PC-9 (cell line): ENCODE measurements around the gene DIPK1B.

Experiments
- CTCF ChIP-seq: fragments of 200-600 bp; sonication (generic); conservative IDR thresholded peaks from 2 replicates; pipeline ENCODE4 v1.6.1; 2017; ENCODE audit warnings: mixed run types, antibody characterized with exemption, mild to moderate bottlenecking, moderate library complexity
- EZH2 ChIP-seq: fragments of 200-600 bp; sonication (generic); IDR thresholded peaks from 2 replicates; pipeline ENCODE4 v1.8.0; 2017; ENCODE audit warnings: antibody characterized with exemption, low read depth

- TF ChIP-seq CTCF, result no peak
- no peak for TF ChIP-seq EZH2
These were observed 12.4 kb downstream of the DIPK1B start for GRCh38 chr9:136724772-136725171.
